Measurements from ENCODE around the gene KLB. TPM values are rescaled to one million over a fixed set of nuclear protein-coding genes. Genes with fewer than 3 reads are reported as not detected.
"Not testable (repeated sequence)": the region's sequence is repeated elsewhere in the genome, so short reads cannot be mapped to it uniquely, and the experiment has no call there.

The KLB gene
- total RNA-seq, 4 donors from 2014 or later, result 0.34 to 0.76 (median 0.68) TPM

GRCh38 chr4:39365360-39365759 is 41.4 kb upstream of the KLB start:
- peak overlapping the region; percentile 83 for H3K4me3 ChIP-seq
- DNase-seq (ENCODE audit: low spot score in 2 of 2), result no peak
- TF ChIP-seq POLR2A (IDR thresholded peaks at IDR 0.05), result no peak
- TF ChIP-seq POLR2AphosphoS5 (IDR thresholded peaks at IDR 0.05), result no peak
- TF ChIP-seq, protein P1, sequence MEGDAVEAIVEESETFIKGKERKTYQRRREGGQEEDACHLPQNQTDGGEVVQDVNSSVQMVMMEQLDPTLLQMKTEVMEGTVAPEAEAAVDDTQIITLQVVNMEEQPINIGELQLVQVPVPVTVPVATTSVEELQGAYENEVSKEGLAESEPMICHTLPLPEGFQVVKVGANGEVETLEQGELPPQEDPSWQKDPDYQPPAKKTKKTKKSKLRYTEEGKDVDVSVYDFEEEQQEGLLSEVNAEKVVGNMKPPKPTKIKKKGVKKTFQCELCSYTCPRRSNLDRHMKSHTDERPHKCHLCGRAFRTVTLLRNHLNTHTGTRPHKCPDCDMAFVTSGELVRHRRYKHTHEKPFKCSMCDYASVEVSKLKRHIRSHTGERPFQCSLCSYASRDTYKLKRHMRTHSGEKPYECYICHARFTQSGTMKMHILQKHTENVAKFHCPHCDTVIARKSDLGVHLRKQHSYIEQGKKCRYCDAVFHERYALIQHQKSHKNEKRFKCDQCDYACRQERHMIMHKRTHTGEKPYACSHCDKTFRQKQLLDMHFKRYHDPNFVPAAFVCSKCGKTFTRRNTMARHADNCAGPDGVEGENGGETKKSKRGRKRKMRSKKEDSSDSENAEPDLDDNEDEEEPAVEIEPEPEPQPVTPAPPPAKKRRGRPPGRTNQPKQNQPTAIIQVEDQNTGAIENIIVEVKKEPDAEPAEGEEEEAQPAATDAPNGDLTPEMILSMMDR (IDR thresholded peaks at IDR 0.05), result no peak
- TF ChIP-seq EP300 (IDR thresholded peaks at IDR 0.05), result no peak
- H3K27me3 ChIP-seq, result no peaks in the 10 kb centered on the region
- no peaks in the 10 kb centered on the region for H3K36me3 ChIP-seq
- peaks cover 19% of the 10 kb centered on the region for H3K4me1 ChIP-seq
- WGBS, result 8% methylated on average over 7 of the region's 7 CpGs
- no peaks in the 10 kb centered on the region for H3K9me3 ChIP-seq
- peak overlapping the region; percentile 82 for H3K27ac ChIP-seq

- WGBS, result 4% methylated on average over 38 of the region's 60 CpGs
- Histone ChIP-seq H3K27me3 (no peaks in the 10 kb centered on the region), H3K4me1 (peaks cover 19% of the 10 kb centered on the region), H3K27ac (peak within 1 kb of the TSS; percentile 82), H3K9me3 (no peaks in the 10 kb centered on the region), H3K36me3 (no peaks in the 10 kb centered on the region), H3K4me3 (peak within 1 kb of the TSS; percentile 83)
- peak; percentile 95 to 97 for DNase-seq (ENCODE audit: low spot score in 2 of 2)
- TF ChIP-seq POLR2A (IDR thresholded peaks at IDR 0.05), result peak; percentile 43 to 47
- peak; percentile 5 to 95 (median 23) for TF ChIP-seq POLR2AphosphoS5 (IDR thresholded peaks at IDR 0.05)
- TF ChIP-seq, protein P1 (IDR thresholded peaks at IDR 0.05), result no peak
- TF ChIP-seq EP300 (IDR thresholded peaks at IDR 0.05), result no peak
These were observed 40.6 kb upstream of the KLB start, which contains the start of gene RFC1 for GRCh38 chr4:39365830-39366771. Gene RFC1, minus strand, starts transcription at chr4:39366362. Its CDS starts 121 bp downstream, at chr4:39366241.

GRCh38 chr4:39367166-39367565 is 39.6 kb upstream of the KLB start:
- no peaks in the 10 kb centered on the region for H3K27me3 ChIP-seq

GRCh38 chr4:39369301-39369700 is 37.4 kb upstream of the KLB start:
- H3K36me3 ChIP-seq, result no peaks in the 10 kb centered on the region
- no peak overlapping the region for H3K4me3 ChIP-seq
- no peak for DNase-seq (ENCODE audit: low spot score in 2 of 2)
- H3K4me1 ChIP-seq, result peaks cover 17% of the 10 kb centered on the region
- no peaks in the 10 kb centered on the region for H3K27me3 ChIP-seq
- no peak overlapping the region for H3K27ac ChIP-seq
- H3K9me3 ChIP-seq, result no peaks in the 10 kb centered on the region
- TF ChIP-seq EP300 (IDR thresholded peaks at IDR 0.05) (no peak), POLR2AphosphoS5 (IDR thresholded peaks at IDR 0.05) (no peak), POLR2A (IDR thresholded peaks at IDR 0.05) (no peak)
- TF ChIP-seq, protein P1 (IDR thresholded peaks at IDR 0.05), result no peak
- WGBS, result 66% methylated on average over 4 of the region's 4 CpGs

More at GRCh38 chr4:39367166-39367565, 39.6 kb upstream of the KLB start:
- Histone ChIP-seq H3K36me3 (no peaks in the 10 kb centered on the region), H3K27ac (no peak overlapping the region), H3K9me3 (no peaks in the 10 kb centered on the region), H3K4me1 (peaks cover 19% of the 10 kb centered on the region), H3K4me3 (no peak overlapping the region)
- no peak for TF ChIP-seq POLR2A (IDR thresholded peaks at IDR 0.05)
- no peak for DNase-seq (ENCODE audit: low spot score in 2 of 2)
- 89% methylated on average over 6 of the region's 6 CpGs for WGBS

GRCh38 chr4:39371209-39371608 is 35.5 kb upstream of the KLB start:
- not testable (repeated sequence) for H3K9me3 ChIP-seq; H3K27ac ChIP-seq; H3K27me3 ChIP-seq; H3K4me3 ChIP-seq; DNase-seq (ENCODE audit: low spot score in 2 of 2); H3K4me1 ChIP-seq; H3K36me3 ChIP-seq
- WGBS, result 91% methylated on average over 3 of the region's 6 CpGs

DNA sequence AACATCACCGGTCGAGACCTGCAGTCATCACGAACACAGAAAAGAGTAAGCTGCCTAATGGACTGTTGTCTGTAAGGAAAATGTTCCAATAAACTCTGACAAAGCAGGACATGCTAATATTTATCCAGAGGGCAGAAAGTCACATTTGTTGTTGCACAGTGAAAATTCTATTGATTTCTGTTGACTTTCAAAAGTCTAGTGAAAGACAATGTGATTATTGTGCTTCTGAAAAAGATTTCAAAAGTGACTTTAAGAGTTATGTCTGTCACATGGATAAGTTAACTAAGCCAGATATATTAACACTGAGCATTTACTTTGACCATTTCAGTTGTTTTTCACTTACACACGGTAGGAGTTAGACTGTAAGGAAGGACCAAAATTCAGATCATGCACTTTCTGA is 31.3 kb upstream of the KLB start:
- no peaks in the 10 kb centered on the region for H3K36me3 ChIP-seq
- no peak for TF ChIP-seq POLR2A (IDR thresholded peaks at IDR 0.05)
- TF ChIP-seq, protein P1 (IDR thresholded peaks at IDR 0.05), result no peak
- TF ChIP-seq POLR2AphosphoS5 (IDR thresholded peaks at IDR 0.05), result no peak
- TF ChIP-seq EP300 (IDR thresholded peaks at IDR 0.05), result no peak
- H3K4me1 ChIP-seq, result no peaks in the 10 kb centered on the region
- no peak overlapping the region for H3K27ac ChIP-seq
- H3K4me3 ChIP-seq, result no peak overlapping the region
- no peaks in the 10 kb centered on the region for H3K27me3 ChIP-seq
- H3K9me3 ChIP-seq, result no peaks in the 10 kb centered on the region
- 81% methylated on average over 4 of the region's 4 CpGs for WGBS
- DNase-seq (ENCODE audit: low spot score in 2 of 2), result no peak

Data from suprapubic skin (tissue), 4 donors.